ENCODE measurements around the gene HSPD1. TPM values are rescaled to one million over a fixed set of nuclear protein-coding genes. Genes with fewer than 3 reads are reported as not detected.
"Not testable (repeated sequence)": the region's sequence is repeated elsewhere in the genome, so short reads cannot be mapped to it uniquely, and the experiment has no call there.

Gene HSPD1
- total and polyA plus RNA-seq, 4 experiments from 2014 or later = 111 to 132 (median 123) TPM

GRCh38 chr2:197450935-197451358 is 48.7 kb downstream of the HSPD1 start:
- H3K27ac Mint-ChIP-seq = peak overlapping the region in 3 of 7 donors; percentile 19 to 84 (median 71)
- DNase-seq = not testable (repeated sequence)

GRCh38 chr2:197450465-197450864 is 49.2 kb downstream of the HSPD1 start:
- no peak overlapping the region for H3K27ac Mint-ChIP-seq
- H3K27me3 Mint-ChIP-seq = peaks cover 2 to 3% of the 10 kb centered on the region in 2 donors
- no peak overlapping the region for H3K4me3 ChIP-seq (ENCODE audit: low read length in 2 of 2)
- DNase-seq = no peak
- H3K27me3 ChIP-seq (ENCODE audit: insufficient read depth, low read length) = no peaks in the 10 kb centered on the region
- CTCF ChIA-PET (ENCODE audit: partially characterized antibody) = interaction anchor here (2.1 kb wide), 1 partner anchor 15 kb away, joined by 8 read pairs; the partner anchor contains the start of gene SF3B1
- POLR2A ChIA-PET (ENCODE audit: partially characterized antibody) = interaction anchor here (5.7 to 6.3 kb wide), 2 partner anchors 15 to 50 kb away, joined by 102 to 187 read pairs; partner anchors contain the start of genes HSPD1, HSPE1 and SF3B1
- no peaks in the 10 kb centered on the region for H3K9me3 Mint-ChIP-seq
- no peaks in the 10 kb centered on the region for H3K36me3 ChIP-seq (ENCODE audit: insufficient read depth, low read length)
- intact Hi-C loops (cut with micrococcal nuclease) = loop anchor here (5.0 kb wide), 2 partner anchors 253 to 1793 kb away; partner anchors contain the start of gene SLC39A10
- H3K4me3 Mint-ChIP-seq = no peak overlapping the region
- H3K9me3 ChIP-seq (ENCODE audit: control insufficient read depth in 1 of 2, low read length in 2 of 2) = no peaks in the 10 kb centered on the region
- peaks cover 21% of the 10 kb centered on the region for H3K4me1 ChIP-seq (ENCODE audit: insufficient read depth, low read length)
- peaks cover 16 to 42% (median 22%) of the 10 kb centered on the region in 4 donors for H3K4me1 Mint-ChIP-seq
- no peak overlapping the region for H3K27ac ChIP-seq (ENCODE audit: low read depth, low read length)
- H3K36me3 Mint-ChIP-seq = peaks cover 0 to 13% of the 10 kb centered on the region in 2 donors

More at GRCh38 chr2:197450935-197451358, 48.7 kb downstream of the HSPD1 start:
- H3K9me3 ChIP-seq (ENCODE audit: control insufficient read depth in 1 of 2, low read length in 2 of 2); H3K27ac ChIP-seq (ENCODE audit: low read depth, low read length); H3K4me3 ChIP-seq (ENCODE audit: low read length in 2 of 2); H3K27me3 ChIP-seq (ENCODE audit: insufficient read depth, low read length); H3K27me3 Mint-ChIP-seq; H3K36me3 ChIP-seq (ENCODE audit: insufficient read depth, low read length); H3K9me3 Mint-ChIP-seq: not testable (repeated sequence)
- H3K4me1 ChIP-seq (ENCODE audit: insufficient read depth, low read length) = peaks cover 23% of the 10 kb centered on the region
- Mint-ChIP-seq H3K36me3 (peaks cover 0 to 16% of the 10 kb centered on the region in 2 donors), H3K4me1 (peaks cover 18 to 47% (median 26%) of the 10 kb centered on the region in 4 donors), H3K4me3 (peak overlapping the region in 4 of 8 donors; percentile 33 to 75 (median 48))
- ChIA-PET POLR2A (ENCODE audit: partially characterized antibody) (interaction anchor here (0.7 to 6.3 kb wide), 3 partner anchors 10 to 49 kb away, joined by 3 to 187 read pairs (median 102); partner anchors contain the start of genes HSPD1, HSPE1 and SF3B1), CTCF (ENCODE audit: partially characterized antibody) (interaction anchor here (2.1 to 2.9 kb wide), 2 partner anchors 13 to 16 kb away, joined by 8 to 11 read pairs; partner anchors contain the start of gene SF3B1)
- intact Hi-C loops (cut with micrococcal nuclease) = loop anchor here (5.0 kb wide), 2 partner anchors 254 to 1794 kb away; partner anchors contain the start of gene SLC39A10

- Histone ChIP-seq H3K4me3 (ENCODE audit: low read length in 2 of 2) (no peak overlapping the region), H3K36me3 (ENCODE audit: insufficient read depth, low read length) (no peaks in the 10 kb centered on the region), H3K9me3 (ENCODE audit: control insufficient read depth in 1 of 2, low read length in 2 of 2) (no peaks in the 10 kb centered on the region), H3K27ac (ENCODE audit: low read depth, low read length) (no peak overlapping the region), H3K4me1 (ENCODE audit: insufficient read depth, low read length) (no peaks in the 10 kb centered on the region), H3K27me3 (ENCODE audit: insufficient read depth, low read length) (no peaks in the 10 kb centered on the region)
- Mint-ChIP-seq H3K4me3 (no peak overlapping the region), H3K27ac (no peak overlapping the region), H3K36me3 (no peaks in the 10 kb centered on the region), H3K4me1 (peaks cover 0 to 9% (median under 1%) of the 10 kb centered on the region in 4 donors), H3K9me3 (no peaks in the 10 kb centered on the region), H3K27me3 (peaks cover 0 to 1% of the 10 kb centered on the region in 2 donors)
- ChIA-PET POLR2A (ENCODE audit: partially characterized antibody) (no interaction called here), CTCF (ENCODE audit: partially characterized antibody) (no interaction called here)
- no peak for DNase-seq
- intact Hi-C loops (cut with micrococcal nuclease) = no loop called here
Observed at GRCh38 chr2:197446844-197447243, 52.8 kb downstream of the HSPD1 start.

- Mint-ChIP-seq H3K36me3 (no peaks in the 10 kb centered on the region), H3K4me1 (no peaks in the 10 kb centered on the region), H3K27me3 (no peaks in the 10 kb centered on the region), H3K27ac (no peak overlapping the region), H3K4me3 (no peak overlapping the region), H3K9me3 (no peaks in the 10 kb centered on the region)
- Histone ChIP-seq H3K36me3 (ENCODE audit: insufficient read depth, low read length) (no peaks in the 10 kb centered on the region), H3K9me3 (ENCODE audit: control insufficient read depth in 1 of 2, low read length in 2 of 2) (no peaks in the 10 kb centered on the region), H3K27ac (ENCODE audit: low read depth, low read length) (no peak overlapping the region), H3K27me3 (ENCODE audit: insufficient read depth, low read length) (no peaks in the 10 kb centered on the region), H3K4me3 (ENCODE audit: low read length in 2 of 2) (no peak overlapping the region), H3K4me1 (ENCODE audit: insufficient read depth, low read length) (no peaks in the 10 kb centered on the region)
- intact Hi-C loops (cut with micrococcal nuclease) = no loop called here
- no peak for DNase-seq
- POLR2A ChIA-PET (ENCODE audit: partially characterized antibody) = no interaction called here
- CTCF ChIA-PET (ENCODE audit: partially characterized antibody) = no interaction called here
Observed at GRCh38 chr2:197445746-197446145, 53.9 kb downstream of the HSPD1 start.

- Mint-ChIP-seq H3K27ac (no peak overlapping the region), H3K4me3 (no peak overlapping the region), H3K9me3 (no peaks in the 10 kb centered on the region), H3K36me3 (no peaks in the 10 kb centered on the region), H3K27me3 (no peaks in the 10 kb centered on the region), H3K4me1 (no peaks in the 10 kb centered on the region)
- H3K27me3 ChIP-seq (ENCODE audit: insufficient read depth, low read length) = no peaks in the 10 kb centered on the region
- intact Hi-C loops (cut with micrococcal nuclease) = no loop called here
- no peak overlapping the region for H3K27ac ChIP-seq (ENCODE audit: low read depth, low read length)
- ChIA-PET CTCF (ENCODE audit: partially characterized antibody) (no interaction called here), POLR2A (ENCODE audit: partially characterized antibody) (interaction anchor here (1.0 kb wide), 1 partner anchor 10 kb away, joined by 4 read pairs; no protein-coding TSS in a partner anchor)
- H3K4me1 ChIP-seq (ENCODE audit: insufficient read depth, low read length) = no peaks in the 10 kb centered on the region
- H3K9me3 ChIP-seq (ENCODE audit: control insufficient read depth in 1 of 2, low read length in 2 of 2) = no peaks in the 10 kb centered on the region
- no peaks in the 10 kb centered on the region for H3K36me3 ChIP-seq (ENCODE audit: insufficient read depth, low read length)
- H3K4me3 ChIP-seq (ENCODE audit: low read length in 2 of 2) = no peak overlapping the region
- DNase-seq = no peak
Observed at GRCh38 chr2:197442857-197443256, 56.8 kb downstream of the HSPD1 start.

GRCh38 chr2:197437380-197437779 is 62.3 kb downstream of the HSPD1 start:
- CTCF ChIA-PET (ENCODE audit: partially characterized antibody) = interaction anchor here (0.6 to 2.7 kb wide), 4 partner anchors 15 to 289 kb away, joined by 3 to 11 read pairs (median 4); partner anchors contain the start of genes COQ10B, HSPD1 and HSPE1
- Histone ChIP-seq H3K27ac (ENCODE audit: low read depth, low read length) (no peak overlapping the region), H3K36me3 (ENCODE audit: insufficient read depth, low read length) (no peaks in the 10 kb centered on the region), H3K9me3 (ENCODE audit: control insufficient read depth in 1 of 2, low read length in 2 of 2) (no peaks in the 10 kb centered on the region), H3K27me3 (ENCODE audit: insufficient read depth, low read length) (no peaks in the 10 kb centered on the region), H3K4me1 (ENCODE audit: insufficient read depth, low read length) (peaks cover 25% of the 10 kb centered on the region), H3K4me3 (ENCODE audit: low read length in 2 of 2) (no peak overlapping the region)
- no peak for DNase-seq
- intact Hi-C loops (cut with micrococcal nuclease) = loop anchor here (5.0 to 10.0 kb wide), 2 partner anchors 337 to 800 kb away; partner anchors contain the start of gene CCDC150
- no peaks in the 10 kb centered on the region for H3K27me3 Mint-ChIP-seq
- H3K27ac Mint-ChIP-seq = peak overlapping the region in 4 of 7 donors; percentile 4 to 84 (median 66)
- H3K4me3 Mint-ChIP-seq = peak overlapping the region in 2 of 8 donors; percentile 17 to 32
- H3K9me3 Mint-ChIP-seq = no peaks in the 10 kb centered on the region
- POLR2A ChIA-PET (ENCODE audit: partially characterized antibody) = interaction anchor here (4.8 to 8.0 kb wide), 3 partner anchors 16 to 78 kb away, joined by 49 to 187 read pairs (median 93); partner anchors contain the start of genes COQ10B, HSPD1, HSPE1 and MOB4
- peaks cover 0 to 24% of the 10 kb centered on the region in 2 donors for H3K36me3 Mint-ChIP-seq
- H3K4me1 Mint-ChIP-seq = peaks cover 16 to 40% (median 27%) of the 10 kb centered on the region in 4 donors

All from CD4-positive, alpha-beta memory T cell (primary cell).